HFFc6 (cell line): ENCODE results near the gene RPP25L. TPM values are rescaled to one million over a fixed set of nuclear protein-coding genes. Genes with fewer than 3 reads are reported as not detected.

Source experiments
- DNase-seq: peaks from one replicate; pipeline ENCODE4 v3.0.0-alpha.2; 2018
- H3K27ac Mint-ChIP-seq: 2 replicates; pipeline ENCODE4 v1.8.0; 2020; ENCODE audit warnings: mild to moderate bottlenecking, mixed read lengths
- H3K27me3 Mint-ChIP-seq: 2 replicates; pipeline ENCODE4 v1.8.0; 2021; ENCODE audit warnings: mild to moderate bottlenecking, moderate library complexity, mixed read lengths; ENCODE audit not compliant: insufficient read depth
- H3K36me3 Mint-ChIP-seq: 2 replicates; pipeline ENCODE4 v1.8.0; 2021; ENCODE audit warnings: low read depth, mixed read lengths
- H3K4me1 Mint-ChIP-seq: 2 replicates; pipeline ENCODE4 v1.8.0; 2020; ENCODE audit warnings: low read depth, mixed read lengths
- H3K4me3 Mint-ChIP-seq: 2 replicates; pipeline ENCODE4 v1.8.0; 2020; ENCODE audit warnings: mild to moderate bottlenecking, moderate library complexity, mixed read lengths
- H3K9me3 Mint-ChIP-seq: 2 replicates; pipeline ENCODE4 v1.8.0; 2020; ENCODE audit warnings: mild to moderate bottlenecking, mixed read lengths
- CTCF ChIP-seq: fragments of 200-600 bp; sonication (generic); IDR thresholded peaks from 2 replicates; pipeline ENCODE4 v1.5.0; 2021; ENCODE audit warnings: antibody characterized with exemption, mild to moderate bottlenecking
- total RNA-seq, 6 experiments: library from RNA; stranded (reverse); fragmentation: NEBNext Ultra II Directional; extraction: Animal tissue kit (Norgen Biotek cat#: 25700); gene quantifications; 2 replicates in 1 of 6; 3 replicates in 5 of 6; pipeline ENCODE4 v1.2.3, GENCODE V29; 2021

Gene RPP25L
- total RNA-seq, 6 experiments from 2014 or later = 16.1 to 22.0 (median 19.6) TPM

DNA sequence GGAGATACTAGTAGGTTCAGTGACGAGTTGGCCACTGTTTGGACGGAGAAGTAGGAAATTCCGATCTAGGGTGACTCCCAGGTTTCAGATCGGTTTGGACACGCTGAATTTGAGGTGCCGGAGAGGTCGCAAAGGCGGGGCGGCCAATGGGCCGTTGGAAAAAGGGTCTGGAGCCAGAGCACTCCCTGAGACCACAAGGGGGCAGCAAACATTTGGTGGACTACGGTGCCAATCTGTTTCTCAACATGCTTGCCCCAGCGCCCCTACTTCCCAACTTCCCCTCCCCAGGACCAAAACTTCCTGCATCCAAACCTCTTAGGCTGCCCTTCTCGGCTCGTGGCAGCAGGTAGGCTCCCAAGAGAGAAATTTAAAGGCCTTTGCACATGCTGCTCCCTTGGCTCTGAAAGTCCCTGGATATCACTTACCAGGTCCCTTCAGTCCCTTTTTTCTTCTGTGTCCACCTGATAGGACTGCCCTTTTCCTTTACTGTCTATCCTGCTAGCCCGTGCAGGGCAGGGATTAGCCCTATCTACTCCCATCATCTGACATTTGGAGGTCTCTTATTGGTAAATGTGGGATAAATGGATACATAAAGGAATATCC lies 992 bp upstream of the RPP25L start:
- no peaks in the 10 kb centered on the region for H3K27me3 Mint-ChIP-seq
- H3K4me3 Mint-ChIP-seq = peak overlapping the region; percentile 93
- peaks cover 18% of the 10 kb centered on the region for H3K4me1 Mint-ChIP-seq
- H3K36me3 Mint-ChIP-seq = peaks cover 13% of the 10 kb centered on the region; the same call in 1 of the 2 replicates
- H3K9me3 Mint-ChIP-seq = no peaks in the 10 kb centered on the region
- H3K27ac Mint-ChIP-seq = peak overlapping the region; percentile 84
- peak; percentile 71 for DNase-seq
- TF ChIP-seq CTCF = peak; percentile 91

DNA sequence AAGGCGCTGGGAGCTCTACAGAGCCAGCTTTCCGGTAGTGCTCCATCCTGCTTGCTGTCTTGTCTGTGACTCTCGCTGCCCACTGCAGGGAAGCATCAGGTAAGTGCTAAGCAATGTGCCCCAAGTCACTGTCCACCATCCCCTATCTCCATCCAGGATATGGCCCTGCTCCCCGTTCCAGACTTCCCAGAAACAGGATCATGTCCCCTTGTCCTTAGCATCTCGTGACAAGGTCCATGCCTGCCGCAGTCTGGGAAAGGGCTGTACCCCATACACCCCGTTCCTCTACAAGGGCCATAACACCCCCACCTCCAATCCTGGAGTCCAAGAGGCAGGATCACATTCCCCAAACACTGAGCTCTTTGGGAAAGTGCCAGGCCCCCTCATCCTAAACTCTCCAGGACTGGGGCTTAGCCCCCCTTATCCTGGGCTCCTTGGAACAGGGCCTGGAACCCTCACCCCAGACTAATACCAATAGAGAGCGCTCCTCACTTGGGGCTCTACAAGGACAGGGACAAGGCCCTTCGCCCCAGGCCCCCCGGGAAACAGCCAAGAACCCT lies 566 bp downstream of the RPP25L start:
- H3K4me3 Mint-ChIP-seq = peak overlapping the region; percentile 93
- TF ChIP-seq CTCF = no peak
- H3K4me1 Mint-ChIP-seq = peaks cover 18% of the 10 kb centered on the region
- H3K27me3 Mint-ChIP-seq = no peaks in the 10 kb centered on the region
- H3K9me3 Mint-ChIP-seq = no peaks in the 10 kb centered on the region
- H3K27ac Mint-ChIP-seq = peak overlapping the region; percentile 84
- peaks cover 3% of the 10 kb centered on the region; the same call in 1 of the 2 replicates for H3K36me3 Mint-ChIP-seq
- DNase-seq = no peak

- no peaks in the 10 kb centered on the region for H3K36me3 Mint-ChIP-seq
- no peaks in the 10 kb centered on the region for H3K9me3 Mint-ChIP-seq
- no peaks in the 10 kb centered on the region for H3K27me3 Mint-ChIP-seq
- H3K27ac Mint-ChIP-seq = no peak overlapping the region
- H3K4me1 Mint-ChIP-seq = peaks cover 18% of the 10 kb centered on the region
- peak overlapping the region; percentile 93 for H3K4me3 Mint-ChIP-seq
- TF ChIP-seq CTCF = no peak
- DNase-seq = no peak
These were observed 1.3 kb downstream of the RPP25L start for GRCh38 chr9:34610434-34611206.

DNA sequence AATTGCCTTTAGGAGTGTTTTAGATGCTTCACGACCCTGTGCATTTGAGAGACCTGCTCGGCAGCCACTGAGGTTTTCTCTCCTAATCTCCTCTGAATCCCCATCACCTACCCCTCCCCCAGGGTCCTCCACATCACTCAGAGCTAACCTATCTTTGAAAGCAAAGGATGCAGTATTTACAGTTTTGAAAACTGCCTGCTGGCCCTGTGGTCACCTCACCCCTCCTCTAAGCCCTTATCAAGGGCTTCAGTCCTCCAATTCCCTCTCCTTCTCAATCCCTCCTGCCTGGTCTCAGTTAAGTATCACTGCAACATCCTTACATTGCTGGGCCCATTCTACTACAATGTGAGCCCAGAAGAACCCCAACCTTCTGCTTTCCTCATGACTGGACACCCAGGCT lies 4.6 kb downstream of the RPP25L start:
- H3K27me3 Mint-ChIP-seq = peaks cover 4% of the 10 kb centered on the region
- no peaks in the 10 kb centered on the region for H3K36me3 Mint-ChIP-seq
- DNase-seq = no peak
- no peak overlapping the region for H3K4me3 Mint-ChIP-seq
- peaks cover 9% of the 10 kb centered on the region for H3K4me1 Mint-ChIP-seq
- TF ChIP-seq CTCF = no peak
- no peak overlapping the region for H3K27ac Mint-ChIP-seq
- no peaks in the 10 kb centered on the region for H3K9me3 Mint-ChIP-seq

GRCh38 chr9:34606905-34607304 lies 5.0 kb downstream of the RPP25L start:
- no peak for TF ChIP-seq CTCF
- Mint-ChIP-seq H3K4me3 (no peak overlapping the region), H3K36me3 (no peaks in the 10 kb centered on the region), H3K9me3 (no peaks in the 10 kb centered on the region), H3K27ac (no peak overlapping the region), H3K4me1 (peaks cover 6% of the 10 kb centered on the region), H3K27me3 (peaks cover 6% of the 10 kb centered on the region)
- no peak for DNase-seq
